Testis (tissue), 3 donors: Measurements from ENCODE around the gene STXBP1. TPM values are rescaled to one million over a fixed set of nuclear protein-coding genes. Genes with fewer than 3 reads are reported as not detected.

ENCODE experiments used
- DNase-seq: peaks from one replicate; pipeline ENCODE4 v3.0.0-alpha.2; 2019
- H3K27ac ChIP-seq, 2 donors: fragments of 200-600 bp; sonication (generic); one replicate each; pipeline ENCODE4 v1.5.1; 2019
- H3K27me3 ChIP-seq: fragments of 200-600 bp; sonication (generic); one replicate; pipeline ENCODE4 v1.5.1; 2019
- H3K36me3 ChIP-seq: fragments of 200-600 bp; sonication (generic); one replicate; pipeline ENCODE4 v1.5.1; 2017; ENCODE audit warnings: low read depth; ENCODE audit errors: missing control alignments
- H3K4me1 ChIP-seq: fragments of 200-600 bp; sonication (generic); one replicate; pipeline ENCODE4 v1.5.1; 2019
- H3K4me3 ChIP-seq, 2 donors: fragments of 200-600 bp; sonication (generic); one replicate each; pipeline ENCODE4 v1.5.1; 2017 to 2019
- H3K9me3 ChIP-seq: fragments of 200-600 bp; sonication (generic); one replicate; pipeline ENCODE4 v1.5.1; 2017
- CTCF ChIP-seq, 3 experiments: fragments of 450-650 bp in 2 of 3; fragments of 200-600 bp in 1 of 3; sonication (generic) in 1 of 3; IDR thresholded peaks; one replicate each; pipeline ENCODE4 v1.5.1; 2016 to 2019; ENCODE audit warnings: antibody characterized with exemption in 3 of 3, mild to moderate bottlenecking in 2 of 3, moderate library complexity in 1 of 3
- POLR2A ChIP-seq: fragments of 450-650 bp; IDR thresholded peaks from one replicate; pipeline ENCODE4 v1.6.1; 2017; ENCODE audit warnings: antibody characterized with exemption, mild to moderate bottlenecking, moderate library complexity
- WGBS, 2 donors: methylation state at CpG; one replicate each; pipeline ENCODE4 v1.1.5; 2018; 5-methylcytosine and 5-hydroxymethylcytosine counted together
- intact Hi-C: fragments of 100-400 bp; cut with DNase I; formaldehyde crosslinking; loops from one replicate; pipeline ENCODE4 v1.15.1; 2023; ENCODE audit warnings: low total_unique reads
- polyA plus RNA-seq: library from polyadenylated mRNA; stranded (reverse); fragments of 350-450 nt; fragmentation: Illumina TruSeq; extraction: RNeasy Lipid Tissue Mini Kit (QIAGEN cat#74804); gene quantifications from one replicate; pipeline ENCODE4 v1.2.3, GENCODE V29; 2014; ENCODE audit warnings: low read depth, low replicate concordance; ENCODE audit not compliant: insufficient read depth
- total RNA-seq, 2 donors: library from RNA; depleted of rRNA; stranded (reverse); fragments of >200 nt; gene quantifications; one replicate each; pipeline ENCODE4 v1.2.3, GENCODE V29; 2016

The STXBP1 gene
- total and polyA plus RNA-seq, 3 donors from 2014 or later, result 21.2 to 36.1 (median 33.1) TPM

DNA sequence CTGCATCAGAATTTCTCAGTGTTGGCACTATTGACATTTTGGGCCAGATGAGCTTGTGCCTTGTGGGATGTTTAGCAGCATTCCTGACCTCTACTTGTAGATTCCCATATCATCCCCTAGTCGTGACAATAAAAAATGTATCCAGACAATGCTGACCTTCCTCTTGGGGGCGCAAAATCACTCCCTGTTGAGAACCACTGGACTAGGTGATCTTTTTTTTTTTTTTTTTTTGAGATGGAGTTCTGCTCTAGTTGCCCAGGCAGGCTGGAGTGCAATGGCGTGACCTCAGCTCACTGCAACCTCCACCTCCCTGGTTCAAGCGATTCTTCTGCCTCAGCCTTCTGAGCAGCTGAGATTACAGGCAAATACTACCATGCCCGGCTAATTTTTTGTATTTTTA is 22.6 kb downstream of the STXBP1 start:
- H3K27me3 ChIP-seq, result no peaks in the 10 kb centered on the region
- no peak for TF ChIP-seq CTCF (IDR thresholded peaks at IDR 0.05)
- TF ChIP-seq POLR2A, result no peak
- H3K9me3 ChIP-seq, result no peaks in the 10 kb centered on the region
- peaks cover 6% of the 10 kb centered on the region for H3K4me1 ChIP-seq
- no peak for DNase-seq
- no peak overlapping the region for H3K4me3 ChIP-seq
- no peak overlapping the region for H3K27ac ChIP-seq
- intact Hi-C loops, result no loop called here
- WGBS, 2 donors, result 82 to 84% methylated on average over 5 of the region's 5 CpGs
- H3K36me3 ChIP-seq, result no peaks in the 10 kb centered on the region

DNA sequence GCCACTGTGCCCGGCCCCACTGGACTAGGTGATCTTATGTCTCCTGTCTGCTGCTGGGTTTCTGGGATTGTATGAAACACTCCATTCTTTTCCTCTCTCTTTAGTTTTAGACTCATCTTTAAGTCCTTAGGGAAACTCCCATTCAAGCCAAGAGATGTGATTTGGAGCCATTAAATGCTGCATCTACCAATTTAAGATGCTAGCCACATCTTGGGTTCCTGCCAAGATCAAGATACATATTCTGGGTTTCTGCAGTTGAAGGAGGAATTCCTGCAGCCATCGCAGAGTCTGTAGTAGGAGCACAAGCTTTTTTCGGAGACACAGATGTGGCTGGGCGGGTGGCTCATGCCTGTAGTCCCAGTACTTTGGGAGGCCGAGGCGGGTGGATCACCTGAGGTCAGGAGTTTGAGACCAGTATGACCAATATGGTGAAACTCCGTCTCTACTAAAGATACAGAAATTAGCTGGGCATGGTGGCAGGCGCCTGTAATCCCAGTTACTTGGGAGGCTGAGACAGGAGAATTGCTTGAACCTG is 23.2 kb downstream of the STXBP1 start:
- 94% methylated on average over 8 of the region's 8 CpGs for WGBS, 2 donors
- Histone ChIP-seq H3K4me1 (peaks cover 6% of the 10 kb centered on the region), H3K36me3 (no peaks in the 10 kb centered on the region), H3K27me3 (no peaks in the 10 kb centered on the region), H3K4me3 (no peak overlapping the region), H3K9me3 (no peaks in the 10 kb centered on the region), H3K27ac (no peak overlapping the region)
- DNase-seq, result no peak
- intact Hi-C loops, result no loop called here
- no peak for TF ChIP-seq CTCF (IDR thresholded peaks at IDR 0.05)
- no peak for TF ChIP-seq POLR2A

- Histone ChIP-seq H3K9me3 (no peaks in the 10 kb centered on the region), H3K36me3 (no peaks in the 10 kb centered on the region), H3K27me3 (no peaks in the 10 kb centered on the region), H3K4me3 (no peak overlapping the region), H3K4me1 (peaks cover 6% of the 10 kb centered on the region), H3K27ac (no peak overlapping the region)
- TF ChIP-seq CTCF (IDR thresholded peaks at IDR 0.05) (no peak), POLR2A (no peak)
- DNase-seq, result no peak
- WGBS, 2 donors, result 46 to 52% methylated on average over 11 of the region's 11 CpGs
- intact Hi-C loops, result no loop called here
These were observed 25.3 kb downstream of the STXBP1 start for GRCh38 chr9:127637322-127637847.

GRCh38 chr9:127640908-127641545 is 28.9 kb downstream of the STXBP1 start:
- Histone ChIP-seq H3K27me3 (no peaks in the 10 kb centered on the region), H3K9me3 (no peaks in the 10 kb centered on the region), H3K27ac (no peak overlapping the region), H3K4me1 (peaks cover 6% of the 10 kb centered on the region), H3K4me3 (no peak overlapping the region), H3K36me3 (no peaks in the 10 kb centered on the region)
- intact Hi-C loops, result no loop called here
- 90 to 97% methylated on average over 5 of the region's 5 CpGs for WGBS, 2 donors
- DNase-seq, result no peak
- TF ChIP-seq POLR2A, result no peak
- TF ChIP-seq CTCF (IDR thresholded peaks at IDR 0.05), result no peak
